K562 (cell line): ENCODE measurements around the gene ODR4. TPM values are rescaled to one million over a fixed set of nuclear protein-coding genes. Genes with fewer than 3 reads are reported as not detected.

Experiments used
- ATAC-seq: fragments of 200-7000 bp; cut with Tn5 transposase; 3 replicates; pipeline ENCODE4 v1.9.1; 2020; ENCODE audit warnings: moderate library complexity
- BruUV-seq: library from RNA; stranded (reverse); fragments of 400-500 nt; replicated peaks from 2 replicates; lab custom pipeline; 2021; lab: Mats Ljungman, UMichigan
- CTCF ChIA-PET: fragments of 300-600 bp; formaldehyde crosslinking; extraction: SDS; loops from one replicate; lab custom pipeline; 2021; ENCODE audit warnings: low intra/inter-chr PET ratio; lab: Yijun Ruan, JAX
- POLR2A ChIA-PET: fragments of 300-600, 350-650 bp; sonication (Branson Sonifier 250); formaldehyde crosslinking; extraction: SDS; loops from one replicate; lab custom pipeline; 2021; ENCODE audit warnings: antibody characterized with exemption, inconsistent platforms; lab: Yijun Ruan, JAX
- DNase-seq, 4 experiments: peaks; one replicate each; pipeline versions ENCODE4 v3.0.0 to v3.0.0-alpha.2; 2011 to 2018; ENCODE audit warnings: low spot score in 3 of 4, mixed read lengths in 3 of 4; ENCODE audit errors: extremely low read depth in 1 of 4
- FAIRE-seq: peaks from 2 replicates; lab custom pipeline; 2011; peaks lifted over from hg19 to GRCh38; lab: Jason Lieb, UNC
- H2AFZ ChIP-seq: 2 replicates; pipeline ENCODE4 v1.6.0; 2011; ENCODE audit warnings: low read depth, low read length, control low read depth, inconsistent platforms
- H3K27ac ChIP-seq: fragments of 200-600 bp; 3 replicates; pipeline ENCODE4 v1.8.0; 2011; ENCODE audit warnings: low read depth, mild to moderate bottlenecking, control low read depth, inconsistent platforms, low read length, moderate library complexity, mixed read lengths; ENCODE audit errors: extremely low read depth
- H3K27me3 ChIP-seq, 2 experiments: fragments of 300-600 bp in 1 of 2; 2 replicates in 1 of 2; 3 replicates in 1 of 2; pipeline versions ENCODE4 v1.6.0 to v1.8.0; 2011; ENCODE audit warnings: inconsistent platforms in 2 of 2, low read length in 2 of 2, mild to moderate bottlenecking in 1 of 2, mixed read lengths in 1 of 2, moderate library complexity in 1 of 2; ENCODE audit not compliant: control insufficient read depth in 2 of 2, insufficient read depth in 2 of 2
- H3K36me3 ChIP-seq: fragments of 300-600 bp; 3 replicates; pipeline ENCODE4 v1.8.0; 2011; ENCODE audit warnings: mild to moderate bottlenecking, low read length, inconsistent platforms; ENCODE audit not compliant: control insufficient read depth, insufficient read depth
- H3K4me1 ChIP-seq, 2 experiments: fragments of 200-600 bp in 1 of 2; replicated peaks in 1 of 2; 2 replicates in 1 of 2; 3 replicates in 1 of 2; pipeline versions ENCODE4 v1.5.1 to v1.8.0; 2011; ENCODE audit warnings: inconsistent platforms in 2 of 2, low read length in 2 of 2, mild to moderate bottlenecking in 1 of 2, mixed read lengths in 1 of 2, moderate library complexity in 1 of 2; ENCODE audit not compliant: control insufficient read depth in 2 of 2, insufficient read depth in 2 of 2
- H3K4me2 ChIP-seq: 2 replicates; pipeline ENCODE4 v1.6.1; 2011; ENCODE audit warnings: low read length, control low read depth, inconsistent platforms, mixed read lengths; ENCODE audit not compliant: insufficient read depth
- H3K4me3 ChIP-seq: fragments of 200-600 bp; sonication (generic), shearing (Covaris generic); 2 replicates; pipeline ENCODE4 v1.5.1; 2016; ENCODE audit warnings: control low read depth, inconsistent platforms
- H3K79me2 ChIP-seq: fragments of 200-600 bp; 3 replicates; pipeline ENCODE4 v1.8.0; 2011; ENCODE audit warnings: low read length, inconsistent platforms; ENCODE audit not compliant: control insufficient read depth, insufficient read depth
- H3K9ac ChIP-seq, 2 experiments: 2 replicates each; pipeline versions ENCODE4 v1.6.0 to v1.6.1; 2011; ENCODE audit warnings: low read depth in 2 of 2, low read length in 2 of 2, control low read depth in 1 of 2, inconsistent platforms in 1 of 2, mild to moderate bottlenecking in 1 of 2, mixed read lengths in 1 of 2; ENCODE audit not compliant: insufficient read depth in 1 of 2
- H3K9me1 ChIP-seq: one replicate; pipeline ENCODE4 v1.6.0; 2011; ENCODE audit warnings: inconsistent platforms, mild to moderate bottlenecking, low read length, moderate library complexity; ENCODE audit not compliant: control insufficient read depth, insufficient read depth
- H3K9me3 ChIP-seq: replicated peaks from 2 replicates; pipeline ENCODE4 v1.5.1; 2011; ENCODE audit warnings: low read depth, low read length, inconsistent platforms; ENCODE audit not compliant: control insufficient read depth, insufficient read depth
- H4K20me1 ChIP-seq: replicated peaks from 2 replicates; pipeline ENCODE4 v1.6.1; 2011; ENCODE audit warnings: low read length, inconsistent platforms, mixed read lengths; ENCODE audit not compliant: control insufficient read depth, insufficient read depth
- CEBPG ChIP-seq, 3 experiments: fragments of 200-800 bp in 1 of 3; sonication (Bioruptor generic) in 1 of 3; sonication (generic) in 1 of 3; formaldehyde crosslinking in 1 of 3; IDR thresholded peaks in 2 of 3; conservative IDR thresholded peaks in 1 of 3; 2 replicates each; pipeline versions ENCODE4 v1.6.1 to v1.8.0; 2016 to 2022; ENCODE audit warnings: missing compliant biosample characterization in 2 of 3, missing genetic modification characterization in 2 of 3, mild to moderate bottlenecking in 1 of 3, missing genetic modification reagents in 1 of 3
- E2F8 ChIP-seq: fragments of 450-650 bp; IDR thresholded peaks from 2 replicates; pipeline ENCODE4 v1.7.1; 2018; ENCODE audit warnings: mild to moderate bottlenecking, low read depth; ENCODE audit not compliant: partially characterized antibody
- ERF ChIP-seq: fragments of 450-650 bp; formaldehyde crosslinking; IDR thresholded peaks from 2 replicates; pipeline ENCODE4 v1.4.0; 2020; ENCODE audit warnings: mild to moderate bottlenecking, mixed read lengths
- ETS1 ChIP-seq: conservative IDR thresholded peaks from 2 replicates; pipeline ENCODE4 v1.6.1; 2011; ENCODE audit warnings: low read depth, mild to moderate bottlenecking, low read length; ENCODE audit not compliant: control insufficient read depth
- HBP1 ChIP-seq: fragments of 450-650 bp; formaldehyde crosslinking; IDR thresholded peaks from 2 replicates; pipeline ENCODE4 v1.4.0; 2022; ENCODE audit warnings: missing genetic modification characterization
- PHF8 ChIP-seq: fragments of 200-600 bp; sonication (generic); IDR thresholded peaks from 2 replicates; pipeline ENCODE4 v1.6.1; 2012; ENCODE audit warnings: mixed run types, mild to moderate bottlenecking, inconsistent platforms, low read length, moderate library complexity, borderline replicate concordance
- SIN3B ChIP-seq: fragments of 450-650 bp; IDR thresholded peaks from 2 replicates; pipeline ENCODE4 v1.6.1; 2017; ENCODE audit warnings: low read depth, mild to moderate bottlenecking, moderate library complexity
- SP2 ChIP-seq: IDR thresholded peaks from 2 replicates; pipeline ENCODE4 v1.6.1; 2011; ENCODE audit warnings: mild to moderate bottlenecking, low read depth, low read length, moderate library complexity; ENCODE audit not compliant: poor library complexity, severe bottlenecking; ENCODE audit errors: extremely low read depth
- SRSF3 ChIP-seq: fragments of 200-400 bp; formaldehyde crosslinking; IDR thresholded peaks from 2 replicates; pipeline ENCODE4 v1.6.1; 2016; ENCODE audit warnings: mild to moderate bottlenecking, low read length, moderate library complexity; ENCODE audit not compliant: insufficient read depth
- TCF15 ChIP-seq: fragments of 250-450 bp; sonication (Bioruptor Pico); IDR thresholded peaks from 2 replicates; pipeline ENCODE4 v1.8.0; 2022; ENCODE audit warnings: moderate library complexity, mild to moderate bottlenecking, inconsistent platforms
- ZNF57 ChIP-seq: fragments of 450-650 bp; formaldehyde crosslinking; IDR thresholded peaks from 2 replicates; pipeline ENCODE4 v1.4.0; 2020; ENCODE audit warnings: mild to moderate bottlenecking, moderate library complexity
- ZNF589 ChIP-seq: fragments of 200-800 bp; sonication (Bioruptor generic); IDR thresholded peaks from 2 replicates; pipeline ENCODE4 v1.6.1; 2016; ENCODE audit warnings: low read depth, missing genetic modification characterization, missing compliant biosample characterization
- WGBS: fragments of 100-300 bp; shearing (Covaris generic); methylation state at CpG from one replicate; pipeline ENCODE4 v1.1.6; 2016; ENCODE audit warnings: low coverage, mixed read lengths; ENCODE audit not compliant: insufficient coverage; ENCODE audit errors: missing lambda C conversion rate; 5-methylcytosine and 5-hydroxymethylcytosine counted together
- in situ Hi-C: fragments of 300-500 bp; cut with MboI; formaldehyde crosslinking; loops from 4 replicates; pipeline ENCODE4 v1.15.0; 2018; ENCODE audit warnings: inconsistent platforms, mixed read lengths
- intact Hi-C: fragments of 100-400 bp; cut with micrococcal nuclease; formaldehyde crosslinking; loops from 2 replicates; pipeline ENCODE4 v1.14.2; 2022
- polyA plus RNA-seq, 8 experiments: library from polyadenylated mRNA; depleted of rRNA in 4 of 8; stranded (reverse) in 5 of 8; unstranded in 3 of 8; fragments of >200 nt; fragmentation: Nextera tagmentation in 2 of 8; fragmentation: Illumina TruSeq in 1 of 8; extraction: Ambion mirVana in 2 of 8; extraction: Trizol in 1 of 8; gene quantifications; 2 replicates each; pipeline versions ENCODE4 v1.2.1 to v1.2.3, GENCODE V29; 2011 to 2014; ENCODE audit warnings: inconsistent platforms in 1 of 8, missing spikeins in 1 of 8
- total RNA-seq, 7 experiments: library from RNA; depleted of rRNA in 6 of 7; stranded (reverse); fragments of >200 nt in 6 of 7; fragmentation: Illumina TruSeq in 2 of 7; extraction: Trizol in 2 of 7; gene quantifications; 2 replicates each; pipeline versions ENCODE4 v1.2.1 to v1.2.3, GENCODE V29; 2011 to 2021; ENCODE audit warnings: low replicate concordance in 1 of 7

The ODR4 gene
- total and polyA plus RNA-seq, 9 of the 15 experiments (the other 6 are each of a cell fraction or from before 2014, with no cell fraction given) = 23.1 to 63.9 (median 44.1) TPM

DNA sequence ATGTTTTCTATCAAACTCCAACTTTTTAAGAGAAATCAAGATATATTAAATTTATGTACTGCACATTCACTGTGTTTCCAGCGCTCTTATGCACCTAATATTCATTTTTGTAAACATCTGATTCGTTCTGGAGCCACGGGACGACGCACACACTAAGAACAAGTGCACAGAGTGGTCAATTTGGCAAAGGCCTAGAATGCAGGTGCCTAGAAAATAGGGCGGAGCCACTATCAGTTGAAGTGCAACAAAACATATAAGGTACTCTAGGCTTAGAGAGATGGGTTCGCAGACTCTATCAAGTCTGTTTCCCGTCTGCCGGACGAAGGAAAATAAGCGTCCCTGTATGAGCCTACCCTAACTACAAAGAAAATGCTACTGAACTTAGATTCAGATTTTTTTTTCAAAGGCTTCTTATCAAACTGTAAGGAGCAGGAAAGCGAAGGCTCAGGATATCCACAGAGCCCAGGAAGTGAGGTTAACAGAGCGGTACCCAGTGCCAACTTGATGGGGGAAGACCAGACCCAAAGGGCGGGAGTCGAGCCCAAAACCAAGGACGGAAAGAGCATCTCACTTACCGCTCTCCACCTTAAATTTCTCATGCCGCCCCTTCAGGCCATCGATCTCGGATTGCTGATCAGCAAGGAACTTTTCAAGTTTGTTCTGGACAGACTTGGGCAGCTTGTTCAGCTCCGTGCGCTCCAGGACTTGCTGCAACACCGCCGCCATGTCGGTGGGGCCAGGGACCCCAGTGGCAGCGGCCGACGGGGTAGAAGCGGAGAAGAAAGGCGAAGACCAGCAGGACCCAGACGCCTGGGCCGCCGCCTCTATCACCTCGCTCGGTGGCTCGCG, 1.1 kb upstream of the ODR4 start:
- H3K9me3 ChIP-seq = no peaks in the 10 kb centered on the region
- H3K36me3 ChIP-seq = peaks cover 50% of the 10 kb centered on the region
- intact Hi-C loops (loop anchor here (1.0 kb wide), 1 partner anchor 612 kb away; no protein-coding TSS in a partner anchor), in situ Hi-C loops (no loop called here)
- BruUV-seq = TSS peak; percentile 48
- CTCF ChIA-PET = no interaction called here
- peak overlapping the region; percentile 93 for H2AFZ ChIP-seq
- no peaks in the 10 kb centered on the region for H3K4me1 ChIP-seq
- peak overlapping the region; percentile 78 for H3K4me3 ChIP-seq
- no peaks in the 10 kb centered on the region for H3K9me1 ChIP-seq
- H3K9ac ChIP-seq = peak overlapping the region; percentile 87 to 95
- FAIRE-seq (no peak), ATAC-seq (peak; percentile 60), DNase-seq (peak; percentile 76 to 82 (median 80))
- POLR2A ChIA-PET = interaction anchor here (0.6 to 1.6 kb wide), 21 partner anchors 8 to 1574 kb away, joined by 3 to 19 read pairs (median 4); no protein-coding TSS in a partner anchor
- no peaks in the 10 kb centered on the region for H3K27me3 ChIP-seq
- H4K20me1 ChIP-seq = 0 out of 2 replicates have a peak, but pooled peaks cover 7% of the 10 kb centered on the region
- under 1% methylated on average over 36 of the region's 37 CpGs for WGBS
- H3K4me2 ChIP-seq = peak overlapping the region; percentile 89
- H3K27ac ChIP-seq = peak overlapping the region; percentile 91
- peaks cover 85% of the 10 kb centered on the region for H3K79me2 ChIP-seq
- TF ChIP-seq ZNF589 (CRISPR knock-in tag) = no peak
- peak; percentile 81; the same call in 1 of the 2 replicates for TF ChIP-seq PHF8
- no peak; the same call in 1 of the 2 replicates for TF ChIP-seq CEBPG (CRISPR knock-in tag; IDR thresholded peaks at IDR 0.05)
- peak in 1 of 2 experiments; percentile 63; a peak in 2 of 4 replicates for TF ChIP-seq CEBPG (tag; conservative IDR thresholded peaks at IDR 0.05 in 1 of 2, IDR thresholded peaks at IDR 0.05 in 1 of 2)
- 0 out of 2 replicates have a peak, but pooled peaks have one; percentile 10 for TF ChIP-seq HBP1
- TF ChIP-seq ETS1 = peak; percentile 53; the same call in 1 of the 2 replicates
- no peak for TF ChIP-seq SRSF3
- peak; percentile 43; the same call in 1 of the 2 replicates for TF ChIP-seq SIN3B
- TF ChIP-seq ZNF57 = 0 out of 2 replicates have a peak, but pooled peaks have one; percentile 25
- TF ChIP-seq TCF15 (CRISPR knock-in tag) = peak; percentile 74; the same call in 1 of the 2 replicates
- no peak for TF ChIP-seq SP2
- peak; percentile 86; the same call in 1 of the 2 replicates for TF ChIP-seq ERF (CRISPR knock-in tag)
- TF ChIP-seq E2F8 = no peak
